ENCODE results near the gene F2RL1.

DNA sequence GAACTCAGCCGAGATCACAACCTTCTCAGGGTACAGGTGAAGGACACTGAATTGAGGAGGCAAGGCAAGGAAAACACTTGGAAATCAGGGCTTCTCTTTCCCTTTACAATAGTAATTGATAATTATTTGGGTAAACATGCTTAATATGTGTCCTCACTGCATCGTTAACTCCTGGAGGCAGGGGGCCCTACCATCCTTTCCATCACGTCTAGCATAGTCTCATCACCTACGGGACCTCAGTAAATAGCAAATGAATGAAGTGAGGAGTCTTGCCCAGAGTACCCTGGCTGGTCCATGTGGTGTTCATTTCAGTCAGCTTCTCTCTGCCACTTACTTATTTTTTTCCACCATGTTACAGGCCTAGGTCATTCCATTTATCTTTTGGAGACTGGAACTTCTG, 2.3 kb downstream of the F2RL1 start:
- TF ChIP-seq ZNF416 (CRISPR knock-in tag; IDR thresholded peaks at IDR 0.05) (no peak), TCF7 (CRISPR knock-in tag; IDR thresholded peaks at IDR 0.05; ENCODE audit: low read depth) (no peak)
- TF ChIP-seq, protein P1, sequence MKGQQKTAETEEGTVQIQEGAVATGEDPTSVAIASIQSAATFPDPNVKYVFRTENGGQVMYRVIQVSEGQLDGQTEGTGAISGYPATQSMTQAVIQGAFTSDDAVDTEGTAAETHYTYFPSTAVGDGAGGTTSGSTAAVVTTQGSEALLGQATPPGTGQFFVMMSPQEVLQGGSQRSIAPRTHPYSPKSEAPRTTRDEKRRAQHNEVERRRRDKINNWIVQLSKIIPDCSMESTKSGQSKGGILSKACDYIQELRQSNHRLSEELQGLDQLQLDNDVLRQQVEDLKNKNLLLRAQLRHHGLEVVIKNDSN (CRISPR knock-in tag; IDR thresholded peaks at IDR 0.05) = no peak
- TF ChIP-seq, protein P2, sequence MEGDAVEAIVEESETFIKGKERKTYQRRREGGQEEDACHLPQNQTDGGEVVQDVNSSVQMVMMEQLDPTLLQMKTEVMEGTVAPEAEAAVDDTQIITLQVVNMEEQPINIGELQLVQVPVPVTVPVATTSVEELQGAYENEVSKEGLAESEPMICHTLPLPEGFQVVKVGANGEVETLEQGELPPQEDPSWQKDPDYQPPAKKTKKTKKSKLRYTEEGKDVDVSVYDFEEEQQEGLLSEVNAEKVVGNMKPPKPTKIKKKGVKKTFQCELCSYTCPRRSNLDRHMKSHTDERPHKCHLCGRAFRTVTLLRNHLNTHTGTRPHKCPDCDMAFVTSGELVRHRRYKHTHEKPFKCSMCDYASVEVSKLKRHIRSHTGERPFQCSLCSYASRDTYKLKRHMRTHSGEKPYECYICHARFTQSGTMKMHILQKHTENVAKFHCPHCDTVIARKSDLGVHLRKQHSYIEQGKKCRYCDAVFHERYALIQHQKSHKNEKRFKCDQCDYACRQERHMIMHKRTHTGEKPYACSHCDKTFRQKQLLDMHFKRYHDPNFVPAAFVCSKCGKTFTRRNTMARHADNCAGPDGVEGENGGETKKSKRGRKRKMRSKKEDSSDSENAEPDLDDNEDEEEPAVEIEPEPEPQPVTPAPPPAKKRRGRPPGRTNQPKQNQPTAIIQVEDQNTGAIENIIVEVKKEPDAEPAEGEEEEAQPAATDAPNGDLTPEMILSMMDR (IDR thresholded peaks at IDR 0.05) = no peak
